SU-DHL-6 (cell line): ENCODE measurements around the gene COL27A1.
"Not testable (repeated sequence)": the region's sequence is repeated elsewhere in the genome, so short reads cannot be mapped to it uniquely, and the experiment has no call there.

Experiments
- H2AFZ ChIP-seq: fragments of 200-600 bp; sonication (generic); 2 replicates; pipeline ENCODE4 v1.6.1; 2014; ENCODE audit warnings: low read depth, mild to moderate bottlenecking, moderate library complexity, mixed read lengths, antibody characterized with exemption, low read length; ENCODE audit not compliant: severe bottlenecking
- H3F3A ChIP-seq: fragments of 200-600 bp; shearing (Covaris generic); 2 replicates; pipeline ENCODE4 v1.6.0; 2016; ENCODE audit warnings: antibody characterized with exemption, mild to moderate bottlenecking; ENCODE audit not compliant: insufficient read depth
- H3K27ac ChIP-seq: fragments of 200-600 bp; sonication (generic); 2 replicates; pipeline ENCODE4 v1.5.1; 2016; ENCODE audit warnings: low read depth, mild to moderate bottlenecking, low read length, moderate library complexity, mixed read lengths
- H3K27me3 ChIP-seq: fragments of 200-600 bp; sonication (generic), shearing (Covaris generic); 2 replicates; pipeline ENCODE4 v1.6.0; 2014; ENCODE audit warnings: mild to moderate bottlenecking, low read length
- H3K36me3 ChIP-seq: fragments of 200-600 bp; sonication (generic); 2 replicates; pipeline ENCODE4 v1.6.1; 2014; ENCODE audit warnings: mild to moderate bottlenecking, low read length, mixed read lengths
- H3K4me2 ChIP-seq: fragments of 300-600, 200-600 bp; shearing (Covaris generic), sonication (generic); 2 replicates; pipeline ENCODE4 v1.6.0; 2014; ENCODE audit warnings: low read length, low read depth, mild to moderate bottlenecking; ENCODE audit not compliant: poor library complexity, severe bottlenecking
- H3K4me3 ChIP-seq: fragments of 200-600 bp; sonication (generic); 2 replicates; pipeline ENCODE4 v1.5.1; 2014; ENCODE audit warnings: antibody characterized with exemption, low read length, mild to moderate bottlenecking, mixed read lengths; ENCODE audit not compliant: insufficient read depth, poor library complexity, severe bottlenecking
- H3K79me2 ChIP-seq: fragments of 200-600 bp; sonication (generic); 2 replicates; pipeline ENCODE4 v1.6.1; 2014; ENCODE audit warnings: mild to moderate bottlenecking, low read length, moderate library complexity; ENCODE audit not compliant: insufficient read depth
- H3K9ac ChIP-seq: fragments of 200-600 bp; sonication (generic); 2 replicates; pipeline ENCODE4 v1.7.0; 2014; ENCODE audit warnings: mild to moderate bottlenecking, low read length
- H3K9me2 ChIP-seq: fragments of 200-600 bp; sonication (generic); replicated peaks from 2 replicates; pipeline ENCODE4 v1.6.1; 2014; ENCODE audit warnings: low read length; ENCODE audit not compliant: insufficient read depth
- H3K9me3 ChIP-seq: fragments of 200-600 bp; sonication (generic); 2 replicates; pipeline ENCODE4 v1.6.1; 2014; ENCODE audit warnings: low read length, mixed read lengths; ENCODE audit not compliant: insufficient read depth
- H4K20me1 ChIP-seq: fragments of 200-600 bp; sonication (generic); 2 replicates; pipeline ENCODE4 v1.6.1; 2014; ENCODE audit warnings: low read depth, mild to moderate bottlenecking, antibody characterized with exemption, low read length, moderate library complexity, mixed read lengths
- CTCF ChIP-seq: fragments of 200-600 bp; sonication (generic); IDR thresholded peaks from one replicate; pipeline ENCODE4 v1.5.1; 2017; ENCODE audit warnings: antibody characterized with exemption, mild to moderate bottlenecking, low read length, moderate library complexity; ENCODE audit not compliant: insufficient read depth, poor library complexity, severe bottlenecking
- EZH2phosphoT487 ChIP-seq: fragments of 200-600 bp; sonication (generic), shearing (Covaris generic); conservative IDR thresholded peaks from 2 replicates; pipeline ENCODE4 v1.6.1; 2018; ENCODE audit warnings: mild to moderate bottlenecking, antibody characterized with exemption, low read length, moderate library complexity, mixed read lengths

The COL27A1 gene

GRCh38 chr9:114124666-114125475 lies 30.5 kb upstream of the COL27A1 start:
- no peaks in the 10 kb centered on the region for H4K20me1 ChIP-seq
- no peaks in the 10 kb centered on the region for H3F3A ChIP-seq
- H3K9me3 ChIP-seq: no peaks in the 10 kb centered on the region
- no peak overlapping the region for H3K4me2 ChIP-seq
- no peaks in the 10 kb centered on the region for H3K79me2 ChIP-seq
- H2AFZ ChIP-seq: no peak overlapping the region
- H3K9ac ChIP-seq: no peak overlapping the region
- TF ChIP-seq EZH2phosphoT487: no peak
- TF ChIP-seq CTCF: no peak
- H3K4me3 ChIP-seq: no peak overlapping the region
- no peaks in the 10 kb centered on the region for H3K9me2 ChIP-seq
- no peaks in the 10 kb centered on the region for H3K27me3 ChIP-seq
- no peak overlapping the region for H3K27ac ChIP-seq
- no peaks in the 10 kb centered on the region for H3K36me3 ChIP-seq

- H2AFZ ChIP-seq: no peak overlapping the region
- H4K20me1 ChIP-seq: no peaks in the 10 kb centered on the region
- no peaks in the 10 kb centered on the region for H3K9me2 ChIP-seq
- no peaks in the 10 kb centered on the region for H3K27me3 ChIP-seq
- H3K27ac ChIP-seq: no peak overlapping the region
- H3K36me3 ChIP-seq: no peaks in the 10 kb centered on the region
- H3K4me2 ChIP-seq: no peak overlapping the region
- H3K9ac ChIP-seq: no peak overlapping the region
- H3K79me2 ChIP-seq: no peaks in the 10 kb centered on the region
- no peaks in the 10 kb centered on the region for H3K9me3 ChIP-seq
- no peaks in the 10 kb centered on the region for H3F3A ChIP-seq
- TF ChIP-seq EZH2phosphoT487 (no peak), CTCF (no peak)
- no peak overlapping the region for H3K4me3 ChIP-seq
Measured at GRCh38 chr9:114125476-114126013, 29.8 kb upstream of the COL27A1 start.

GRCh38 chr9:114126247-114127060 lies 28.9 kb upstream of the COL27A1 start:
- H3K27me3 ChIP-seq: no peaks in the 10 kb centered on the region
- no peaks in the 10 kb centered on the region for H3K79me2 ChIP-seq
- H3K4me3 ChIP-seq: no peak overlapping the region
- H3K4me2 ChIP-seq: no peak overlapping the region
- H3K27ac ChIP-seq: no peak overlapping the region
- H3K9me3 ChIP-seq: no peaks in the 10 kb centered on the region
- H3K36me3 ChIP-seq: no peaks in the 10 kb centered on the region
- H4K20me1 ChIP-seq: no peaks in the 10 kb centered on the region
- H2AFZ ChIP-seq: no peak overlapping the region
- H3K9me2 ChIP-seq: no peaks in the 10 kb centered on the region
- no peaks in the 10 kb centered on the region for H3F3A ChIP-seq
- H3K9ac ChIP-seq: no peak overlapping the region
- TF ChIP-seq CTCF (no peak), EZH2phosphoT487 (no peak)

GRCh38 chr9:114128759-114129158 lies 26.6 kb upstream of the COL27A1 start:
- not testable (repeated sequence) for H3K4me2 ChIP-seq, H3K9ac ChIP-seq, H2AFZ ChIP-seq, H3K36me3 ChIP-seq, H3F3A ChIP-seq, H3K9me3 ChIP-seq, H3K27me3 ChIP-seq, H3K9me2 ChIP-seq, H3K27ac ChIP-seq, H3K4me3 ChIP-seq, H3K79me2 ChIP-seq, H4K20me1 ChIP-seq
